Muscle layer of colon (tissue), 2 donors: ENCODE data around the gene SIL1.

Experiments
- H3K27ac ChIP-seq: one replicate; pipeline ENCODE4 v1.7.0; 2013; ENCODE audit warnings: low read depth, mild to moderate bottlenecking, low read length, moderate library complexity
- H3K27me3 ChIP-seq, 2 donors: one replicate each; pipeline ENCODE4 v1.7.0; 2013; ENCODE audit warnings: low read length in 2 of 2, mild to moderate bottlenecking in 2 of 2; ENCODE audit not compliant: insufficient read depth in 2 of 2, control insufficient read depth in 1 of 2
- H3K36me3 ChIP-seq: one replicate; pipeline ENCODE4 v1.7.0; 2013; ENCODE audit warnings: mild to moderate bottlenecking, low read length; ENCODE audit not compliant: insufficient read depth
- H3K4me1 ChIP-seq: one replicate; pipeline ENCODE4 v1.7.0; 2013; ENCODE audit warnings: mild to moderate bottlenecking, low read length; ENCODE audit not compliant: insufficient read depth
- H3K4me3 ChIP-seq, 2 donors: one replicate each; pipeline ENCODE4 v1.7.0; 2013; ENCODE audit warnings: low read length in 2 of 2, low read depth in 1 of 2, mild to moderate bottlenecking in 1 of 2, moderate library complexity in 1 of 2
- H3K9ac ChIP-seq: one replicate; pipeline ENCODE4 v1.7.0; 2013; ENCODE audit warnings: low read length
- H3K9me3 ChIP-seq: one replicate; pipeline ENCODE4 v1.7.0; 2013; ENCODE audit warnings: mild to moderate bottlenecking, low read length
- donor health status: abdominal sarcoma.
- donor health status: Adenocarcinoma of cecum.

The SIL1 gene

DNA sequence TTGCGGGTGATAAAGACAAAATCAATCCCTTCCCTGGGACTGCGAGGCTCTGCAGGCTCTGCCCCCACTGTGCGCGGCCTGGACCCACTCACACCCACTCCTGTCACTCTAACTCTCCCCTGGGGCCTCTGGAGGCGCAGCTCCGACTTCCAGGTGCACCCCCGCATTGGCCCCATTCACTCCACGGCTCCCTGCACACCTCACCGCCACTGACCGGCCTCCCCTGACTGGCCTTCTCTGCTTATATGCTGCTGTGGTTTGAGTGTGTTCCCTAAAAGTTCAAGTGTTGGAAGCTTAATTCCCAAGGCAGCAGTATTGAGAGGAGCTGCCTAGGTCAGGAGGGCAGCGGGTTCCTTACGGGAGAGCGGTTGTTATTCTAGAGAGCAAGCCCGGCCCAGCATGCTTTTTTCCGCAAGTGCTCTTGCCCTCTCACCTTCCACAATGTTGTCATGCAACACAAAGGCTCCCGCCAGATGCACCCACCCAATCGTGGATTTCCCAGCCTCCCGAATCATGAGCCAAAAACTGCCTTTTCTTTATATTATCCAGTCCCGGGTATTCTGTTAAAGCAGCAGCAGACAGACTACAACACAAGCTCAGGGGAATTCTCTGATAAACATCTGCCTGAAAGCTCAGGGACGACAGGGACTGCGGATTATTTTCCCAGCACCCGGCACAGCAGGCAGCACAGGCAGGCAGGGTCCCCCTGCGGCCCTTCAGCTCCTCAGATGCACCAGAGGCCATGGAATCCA, 249.5 kb downstream of the SIL1 start:
- Histone ChIP-seq H3K36me3 (peaks cover 9% of the 10 kb centered on the region), H3K27ac (no peak overlapping the region), H3K9me3 (no peaks in the 10 kb centered on the region), H3K4me1 (peaks cover 18% of the 10 kb centered on the region), H3K4me3 (no peak overlapping the region), H3K9ac (no peak overlapping the region), H3K27me3 (no peaks in the 10 kb centered on the region)

- Histone ChIP-seq H3K27ac (no peak overlapping the region), H3K36me3 (peaks cover 9% of the 10 kb centered on the region), H3K9me3 (no peaks in the 10 kb centered on the region), H3K27me3 (no peaks in the 10 kb centered on the region), H3K4me1 (peaks cover 10% of the 10 kb centered on the region), H3K9ac (no peak overlapping the region), H3K4me3 (no peak overlapping the region)
Measured at GRCh38 chr5:138947780-138948179, 250.4 kb downstream of the SIL1 start.

DNA sequence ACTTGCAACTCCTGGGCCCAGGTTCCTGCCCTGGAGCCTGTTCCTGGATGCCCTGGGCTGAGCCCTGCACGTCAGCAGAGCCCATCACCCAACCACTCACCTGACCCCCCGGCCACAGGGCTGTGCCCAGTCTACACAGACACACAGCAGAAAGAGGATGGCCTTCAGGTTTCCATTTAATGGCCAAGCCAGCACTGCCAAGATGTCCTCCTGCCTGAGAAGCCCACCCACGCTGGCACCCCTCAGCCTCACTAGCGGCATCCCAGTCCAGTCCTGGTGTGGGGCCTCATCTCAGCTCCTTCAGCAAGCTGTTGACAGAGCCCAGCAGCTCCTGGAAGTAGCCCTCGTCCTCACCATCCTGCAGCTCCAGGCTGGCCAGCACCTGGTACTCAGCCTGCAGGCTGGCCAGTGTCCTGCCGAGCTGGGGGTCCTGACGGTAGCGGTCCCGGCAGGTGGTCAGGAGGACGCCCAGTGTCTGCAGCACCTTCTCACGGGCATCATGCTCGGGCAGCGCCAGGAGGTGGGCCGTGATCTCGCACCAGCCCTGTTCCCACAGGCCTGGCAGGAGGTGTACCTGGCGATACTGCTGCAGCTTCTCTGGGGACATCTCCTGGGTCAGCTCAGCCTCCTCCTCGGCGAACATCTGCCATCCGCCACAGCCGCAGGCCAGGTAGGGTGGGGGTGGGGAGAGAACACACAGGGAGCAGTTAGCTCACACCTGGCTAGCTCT, 251.2 kb downstream of the SIL1 start:
- Histone ChIP-seq H3K36me3 (peaks cover 9% of the 10 kb centered on the region), H3K4me3 (no peak overlapping the region), H3K9ac (no peak overlapping the region), H3K9me3 (no peaks in the 10 kb centered on the region), H3K27me3 (no peaks in the 10 kb centered on the region), H3K4me1 (peaks cover 2% of the 10 kb centered on the region), H3K27ac (no peak overlapping the region)

- H3K9ac ChIP-seq, result no peak overlapping the region
- H3K4me3 ChIP-seq, result no peak overlapping the region
- no peaks in the 10 kb centered on the region for H3K4me1 ChIP-seq
- H3K27ac ChIP-seq, result no peak overlapping the region
- peaks cover 9% of the 10 kb centered on the region for H3K36me3 ChIP-seq
- H3K27me3 ChIP-seq, result no peaks in the 10 kb centered on the region
- H3K9me3 ChIP-seq, result no peaks in the 10 kb centered on the region
Measured at GRCh38 chr5:138946241-138946623, 251.9 kb downstream of the SIL1 start.

DNA sequence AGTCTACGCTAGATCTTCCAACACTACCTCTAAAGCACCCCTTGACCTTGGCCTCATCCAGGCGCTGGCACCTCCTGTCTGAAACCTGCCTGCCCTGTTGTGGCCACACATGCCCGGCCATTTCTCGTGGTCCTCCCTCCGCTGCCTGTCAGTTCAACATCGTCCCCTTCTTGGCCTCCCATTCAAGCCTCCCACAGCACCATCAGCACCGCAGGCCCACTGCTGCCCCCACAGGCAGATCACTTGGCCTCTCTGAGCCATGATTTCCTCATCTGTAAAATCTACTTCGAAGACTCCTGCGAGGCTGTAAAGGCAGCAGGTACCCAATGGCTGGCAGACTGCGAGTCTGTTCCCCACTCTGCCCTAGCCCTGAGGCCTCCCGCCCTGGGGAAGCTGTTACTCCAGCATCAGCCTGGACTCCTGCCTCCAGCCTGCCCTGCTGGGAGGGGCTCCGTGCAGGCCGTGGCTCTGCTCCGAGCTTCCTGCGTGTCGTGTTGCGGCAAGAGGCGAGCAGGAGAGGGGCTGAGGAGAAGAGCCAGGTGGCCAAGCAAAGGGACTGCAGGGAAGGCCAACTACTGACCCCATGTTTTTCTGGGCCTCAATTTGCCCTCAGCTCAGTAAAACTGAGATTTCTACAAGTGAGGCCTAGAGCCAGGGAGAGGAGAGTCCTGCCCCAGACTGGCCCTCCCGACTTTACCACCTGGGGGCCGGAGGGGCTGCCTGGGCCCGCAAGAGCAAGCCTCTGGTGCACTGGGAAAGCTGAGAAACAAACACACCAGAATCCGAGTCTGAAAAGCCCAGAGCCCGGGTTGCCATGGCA, 252.5 kb downstream of the SIL1 start:
- Histone ChIP-seq H3K9me3 (no peaks in the 10 kb centered on the region), H3K4me1 (no peaks in the 10 kb centered on the region), H3K27ac (no peak overlapping the region), H3K36me3 (peaks cover 9% of the 10 kb centered on the region), H3K9ac (no peak overlapping the region), H3K4me3 (no peak overlapping the region), H3K27me3 (no peaks in the 10 kb centered on the region)

DNA sequence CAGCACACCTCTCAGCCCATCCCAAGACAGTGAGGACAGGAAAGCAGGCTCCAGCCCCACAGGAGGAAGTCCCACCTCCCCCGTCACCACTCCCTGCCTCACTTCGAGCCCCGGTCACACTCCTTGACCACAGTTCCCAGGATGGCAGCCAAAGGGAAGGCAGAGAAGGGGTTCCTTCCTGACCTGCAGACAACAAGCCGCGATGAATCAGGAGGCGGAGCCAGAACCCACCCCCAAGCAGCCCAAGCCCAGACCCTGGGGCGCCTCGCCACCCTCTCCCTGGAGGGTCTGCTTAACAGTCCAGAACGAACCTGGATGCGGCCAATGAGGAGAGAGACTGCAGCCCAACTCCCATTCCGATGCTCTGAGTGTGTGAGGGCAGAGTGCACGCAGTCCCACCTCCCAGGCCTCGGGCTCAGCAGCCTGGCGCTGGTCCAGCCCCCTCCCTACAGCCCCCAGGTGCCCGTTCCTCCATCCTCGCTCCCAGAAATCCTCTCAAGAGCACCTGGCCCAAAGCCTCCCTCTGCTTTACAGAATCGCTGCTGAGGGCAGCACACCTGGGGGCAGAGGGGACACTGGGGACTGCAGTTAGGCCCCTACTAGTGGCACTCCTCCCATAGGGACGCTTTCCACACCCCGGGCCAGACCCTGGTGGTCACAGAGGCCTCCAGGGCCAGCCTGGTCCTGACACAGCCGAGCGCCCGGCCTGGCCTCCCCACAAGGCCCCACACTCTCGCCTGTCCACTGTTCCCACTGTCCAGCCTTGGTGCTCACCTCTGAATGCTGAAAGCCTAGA, 253.4 kb downstream of the SIL1 start:
- Histone ChIP-seq H3K27me3 (no peaks in the 10 kb centered on the region), H3K36me3 (peaks cover 9% of the 10 kb centered on the region), H3K4me1 (no peaks in the 10 kb centered on the region), H3K4me3 (no peak overlapping the region), H3K9me3 (no peaks in the 10 kb centered on the region), H3K9ac (no peak overlapping the region), H3K27ac (no peak overlapping the region)

- Histone ChIP-seq H3K4me3 (no peak overlapping the region), H3K9ac (no peak overlapping the region), H3K9me3 (no peaks in the 10 kb centered on the region), H3K4me1 (no peaks in the 10 kb centered on the region), H3K27me3 (no peaks in the 10 kb centered on the region), H3K27ac (no peak overlapping the region), H3K36me3 (peaks cover 9% of the 10 kb centered on the region)
Measured at GRCh38 chr5:138943599-138944173, 254.5 kb downstream of the SIL1 start.

GRCh38 chr5:138942861-138943260, 255.3 kb downstream of the SIL1 start:
- Histone ChIP-seq H3K9ac (no peak overlapping the region), H3K4me1 (no peaks in the 10 kb centered on the region), H3K4me3 (no peak overlapping the region), H3K36me3 (peaks cover 9% of the 10 kb centered on the region), H3K27ac (no peak overlapping the region), H3K9me3 (no peaks in the 10 kb centered on the region), H3K27me3 (no peaks in the 10 kb centered on the region)

- no peak overlapping the region for H3K4me3 ChIP-seq
Measured at GRCh38 chr5:138942066-138942465, 256.1 kb downstream of the SIL1 start.

GRCh38 chr5:138938526-138938925, 259.6 kb downstream of the SIL1 start:
- no peaks in the 10 kb centered on the region for H3K9me3 ChIP-seq
- H3K4me3 ChIP-seq, result no peak overlapping the region
- peaks cover 10% of the 10 kb centered on the region for H3K36me3 ChIP-seq
- H3K4me1 ChIP-seq, result no peaks in the 10 kb centered on the region
- H3K27ac ChIP-seq, result no peak overlapping the region
- no peak overlapping the region for H3K9ac ChIP-seq
- no peaks in the 10 kb centered on the region for H3K27me3 ChIP-seq

More at GRCh38 chr5:138942066-138942465, 256.1 kb downstream of the SIL1 start:
- Histone ChIP-seq H3K27ac (no peak overlapping the region), H3K4me1 (no peaks in the 10 kb centered on the region), H3K9ac (no peak overlapping the region), H3K9me3 (no peaks in the 10 kb centered on the region), H3K27me3 (no peaks in the 10 kb centered on the region), H3K36me3 (peaks cover 9% of the 10 kb centered on the region)
